B cell (primary cell): ENCODE data around the gene PRDX2. TPM values are rescaled to one million over a fixed set of nuclear protein-coding genes. Genes with fewer than 3 reads are reported as not detected.
A peak's percentile ranks its signal among the peaks of the same experiment; 100 is the strongest.

Source experiments
- ATAC-seq: fragments of 200-7000 bp; cut with Tn5 transposase; one replicate; pipeline ENCODE4 v1.10.0; 2021; ENCODE audit warnings: low read depth, mild to moderate bottlenecking, moderate number of reproducible peaks, moderate library complexity
- CTCF ChIA-PET: fragments of 350-600 bp; sonication (Branson Sonifier 250); formaldehyde crosslinking; loops from one replicate; lab custom pipeline; 2021; ENCODE audit warnings: antibody characterized with exemption, inconsistent platforms; lab: Charles Lee
- POLR2A ChIA-PET: fragments of 350-600 bp; sonication (Branson Sonifier 250); formaldehyde crosslinking; loops from one replicate; lab custom pipeline; 2021; ENCODE audit warnings: antibody characterized with exemption; lab: Charles Lee
- DNase-seq: peaks from one replicate; pipeline ENCODE4 v3.0.0; 2013
- H2AFZ ChIP-seq: 2 replicates; pipeline ENCODE4 v1.6.1; 2012; ENCODE audit warnings: mild to moderate bottlenecking, low read depth, low read length; ENCODE audit not compliant: insufficient read depth, poor library complexity, severe bottlenecking
- H3K27ac ChIP-seq, 2 donors: 1 replicate in 1 of 2; 2 replicates in 1 of 2; pipeline ENCODE4 v1.5.1; 2012 to 2013; ENCODE audit warnings: low read length in 2 of 2, mild to moderate bottlenecking in 2 of 2, moderate library complexity in 1 of 2
- H3K27me3 ChIP-seq, 4 experiments: fragments of 200-600 bp in 1 of 4; sonication (generic) in 1 of 4; replicated peaks in 1 of 4; 1 replicate in 2 of 4; 2 replicates in 2 of 4; pipeline versions ENCODE4 v1.6.1 to v1.7.0; 2013 to 2016; ENCODE audit warnings: low read length in 3 of 4, mild to moderate bottlenecking in 2 of 4, mixed read lengths in 1 of 4, moderate library complexity in 1 of 4; ENCODE audit not compliant: insufficient read depth in 4 of 4, control insufficient read depth in 3 of 4; ENCODE audit errors: control extremely low read depth in 1 of 4
- H3K36me3 ChIP-seq, 2 experiments: replicated peaks in 1 of 2; 1 replicate in 1 of 2; 2 replicates in 1 of 2; pipeline versions ENCODE4 v1.6.1 to v1.7.1; 2013; ENCODE audit warnings: low read length in 1 of 2; ENCODE audit not compliant: insufficient read depth in 2 of 2, control insufficient read depth in 1 of 2; ENCODE audit errors: control extremely low read depth in 1 of 2, extremely low read depth in 1 of 2
- H3K4me1 ChIP-seq, 2 donors: fragments of 200-600 bp in 1 of 2; sonication (generic) in 1 of 2; 1 replicate in 1 of 2; 2 replicates in 1 of 2; pipeline versions ENCODE4 v1.5.1 to v1.6.1; 2013 to 2017; ENCODE audit warnings: low read length in 2 of 2; ENCODE audit not compliant: control insufficient read depth in 2 of 2, insufficient read depth in 2 of 2
- H3K4me2 ChIP-seq: replicated peaks from 2 replicates; pipeline ENCODE3; 2012; ENCODE audit warnings: mild to moderate bottlenecking, low read depth, low read length; ENCODE audit not compliant: poor library complexity, severe bottlenecking
- H3K4me3 ChIP-seq, 5 experiments: fragments of 200-600 bp in 1 of 5; sonication (generic) in 1 of 5; 1 replicate in 3 of 5; 2 replicates in 2 of 5; pipeline versions ENCODE4 v1.5.1 to v1.7.0; 2011 to 2016; ENCODE audit warnings: low read length in 4 of 5, mild to moderate bottlenecking in 4 of 5, low read depth in 2 of 5, control low read depth in 1 of 5, moderate library complexity in 1 of 5; ENCODE audit not compliant: insufficient read depth in 1 of 5; ENCODE audit errors: control extremely low read depth in 1 of 5, extremely low read depth in 1 of 5
- H3K79me2 ChIP-seq: fragments of 200-600 bp; sonication (generic); one replicate; pipeline ENCODE4 v1.6.0; 2016; ENCODE audit warnings: low read length; ENCODE audit not compliant: control insufficient read depth, insufficient read depth
- H3K9ac ChIP-seq: fragments of 200-600 bp; sonication (generic); 2 replicates; pipeline ENCODE4 v1.6.1; 2017; ENCODE audit warnings: mild to moderate bottlenecking, low read length, moderate library complexity
- H3K9me3 ChIP-seq, 3 donors: one replicate each; pipeline versions ENCODE4 v1.6.1 to v1.7.1; 2013; ENCODE audit warnings: low read length in 2 of 3; ENCODE audit not compliant: control insufficient read depth in 2 of 3, insufficient read depth in 1 of 3; ENCODE audit errors: control extremely low read depth in 1 of 3
- H4K20me1 ChIP-seq: 2 replicates; pipeline ENCODE4 v1.6.0; 2012; ENCODE audit warnings: mild to moderate bottlenecking, low read length; ENCODE audit not compliant: insufficient read depth, control insufficient read depth, poor library complexity, severe bottlenecking
- H3K27ac Mint-ChIP-seq: one replicate; pipeline ENCODE4 v1.8.0; 2021; ENCODE audit warnings: mixed read lengths
- H3K27me3 Mint-ChIP-seq: one replicate; pipeline ENCODE4 v1.8.0; 2021; ENCODE audit warnings: mixed read lengths
- H3K4me1 Mint-ChIP-seq: one replicate; pipeline ENCODE4 v1.8.0; 2021; ENCODE audit warnings: mixed read lengths
- H3K4me3 Mint-ChIP-seq: one replicate; pipeline ENCODE4 v1.8.0; 2021; ENCODE audit warnings: mixed read lengths
- H3K9me3 Mint-ChIP-seq: one replicate; pipeline ENCODE4 v1.8.0; 2022; ENCODE audit warnings: mixed read lengths; ENCODE audit not compliant: insufficient read depth
- EZH2 ChIP-seq: IDR thresholded peaks from 2 replicates; pipeline ENCODE4 v1.6.1; 2012; ENCODE audit warnings: borderline replicate concordance, low read depth, mild to moderate bottlenecking, moderate library complexity, low read length; ENCODE audit not compliant: insufficient read depth, poor library complexity, severe bottlenecking
- WGBS: methylation state at CpG from one replicate; pipeline ENCODE4 v1.1.5; 2013; ENCODE audit warnings: missing lambda C conversion rate; ENCODE audit not compliant: insufficient coverage; 5-methylcytosine and 5-hydroxymethylcytosine counted together
- intact Hi-C: fragments of 100-400 bp; cut with micrococcal nuclease; formaldehyde crosslinking; loops from one replicate; pipeline ENCODE4 v1.10.0; 2022
- polyA plus RNA-seq: library from polyadenylated mRNA; depleted of rRNA; stranded (reverse); fragments of >200 nt; gene quantifications from 2 replicates; pipeline ENCODE4 v1.2.3, GENCODE V29; 2012
- total RNA-seq, 2 donors: library from RNA; stranded (reverse); fragments of 120-200 nt in 1 of 2; gene quantifications; 1 replicate in 1 of 2; 2 replicates in 1 of 2; pipeline versions ENCODE4 v1.2.3 to v1.2.4, GENCODE V29; 2013 to 2022
- TF ChIP-seq, protein P1 (sequence below): fragments of 200-600 bp; IDR thresholded peaks from one replicate; pipeline ENCODE4 v1.8.0; 2022; ENCODE audit warnings: antibody characterized with exemption, mild to moderate bottlenecking

The PRDX2 gene
- total and polyA plus RNA-seq, 2 donors (not counting 1 experiment from before 2014, with no cell fraction given), result 45.5 to 66.1 TPM

DNA sequence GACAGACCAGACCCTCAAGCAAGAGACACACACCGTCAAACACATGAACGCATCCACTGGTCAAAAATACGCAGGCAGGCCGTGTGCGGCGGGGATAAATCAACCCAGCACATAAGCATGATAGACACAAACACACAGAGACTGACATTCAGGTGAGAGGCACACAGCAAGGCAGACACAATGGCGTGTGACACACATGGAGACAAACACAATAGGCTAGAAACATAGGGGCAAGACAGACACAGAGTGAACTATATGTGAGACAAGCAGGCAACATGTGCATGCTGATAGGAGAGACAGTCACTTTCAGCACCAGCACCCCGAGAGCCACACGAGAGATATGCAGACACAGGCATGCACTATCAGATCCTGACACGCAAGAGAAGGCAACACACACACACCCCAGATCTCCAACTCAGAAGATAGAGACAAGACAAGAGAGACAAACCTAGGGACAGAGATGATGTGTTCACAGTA, 17.2 kb downstream of the PRDX2 start:
- TF ChIP-seq, protein P1, sequence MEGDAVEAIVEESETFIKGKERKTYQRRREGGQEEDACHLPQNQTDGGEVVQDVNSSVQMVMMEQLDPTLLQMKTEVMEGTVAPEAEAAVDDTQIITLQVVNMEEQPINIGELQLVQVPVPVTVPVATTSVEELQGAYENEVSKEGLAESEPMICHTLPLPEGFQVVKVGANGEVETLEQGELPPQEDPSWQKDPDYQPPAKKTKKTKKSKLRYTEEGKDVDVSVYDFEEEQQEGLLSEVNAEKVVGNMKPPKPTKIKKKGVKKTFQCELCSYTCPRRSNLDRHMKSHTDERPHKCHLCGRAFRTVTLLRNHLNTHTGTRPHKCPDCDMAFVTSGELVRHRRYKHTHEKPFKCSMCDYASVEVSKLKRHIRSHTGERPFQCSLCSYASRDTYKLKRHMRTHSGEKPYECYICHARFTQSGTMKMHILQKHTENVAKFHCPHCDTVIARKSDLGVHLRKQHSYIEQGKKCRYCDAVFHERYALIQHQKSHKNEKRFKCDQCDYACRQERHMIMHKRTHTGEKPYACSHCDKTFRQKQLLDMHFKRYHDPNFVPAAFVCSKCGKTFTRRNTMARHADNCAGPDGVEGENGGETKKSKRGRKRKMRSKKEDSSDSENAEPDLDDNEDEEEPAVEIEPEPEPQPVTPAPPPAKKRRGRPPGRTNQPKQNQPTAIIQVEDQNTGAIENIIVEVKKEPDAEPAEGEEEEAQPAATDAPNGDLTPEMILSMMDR, result no peak
- TF ChIP-seq EZH2, result no peak
- Histone ChIP-seq H3K79me2 (no peaks in the 10 kb centered on the region), H3K9ac (no peak overlapping the region), H3K4me1 (peaks cover 75 to 81% of the 10 kb centered on the region in 2 donors), H3K27ac (peak overlapping the region; percentile 92 to 97), H2AFZ (no peak overlapping the region), H3K9me3 (no peaks in the 10 kb centered on the region), H3K27me3 (no peaks in the 10 kb centered on the region), H3K36me3 (no peaks in the 10 kb centered on the region), H4K20me1 (no peaks in the 10 kb centered on the region), H3K4me3 (no peak overlapping the region), H3K4me2 (peak overlapping the region; percentile 96)
- peaks cover 47% of the 10 kb centered on the region for H3K4me1 Mint-ChIP-seq
- no peak overlapping the region for H3K27ac Mint-ChIP-seq
- no peak for DNase-seq
- ChIA-PET CTCF (interaction anchor here (1.0 to 27.9 kb wide), 2 partner anchors 15 to 24 kb away, joined by 3 to 1147 read pairs; partner anchors contain the start of genes JUNB, PRDX2, RNASEH2A and THSD8), POLR2A (interaction anchor here (4.9 kb wide), 1 partner anchor 9 kb away, joined by 118 read pairs; the partner anchor contains the start of gene JUNB)
- intact Hi-C loops, result no loop called here
- no peak overlapping the region for H3K4me3 Mint-ChIP-seq
- no peaks in the 10 kb centered on the region for H3K27me3 Mint-ChIP-seq
- WGBS, result 82% methylated on average over 9 of the region's 10 CpGs
- no peaks in the 10 kb centered on the region for H3K9me3 Mint-ChIP-seq
- ATAC-seq, result no peak

DNA sequence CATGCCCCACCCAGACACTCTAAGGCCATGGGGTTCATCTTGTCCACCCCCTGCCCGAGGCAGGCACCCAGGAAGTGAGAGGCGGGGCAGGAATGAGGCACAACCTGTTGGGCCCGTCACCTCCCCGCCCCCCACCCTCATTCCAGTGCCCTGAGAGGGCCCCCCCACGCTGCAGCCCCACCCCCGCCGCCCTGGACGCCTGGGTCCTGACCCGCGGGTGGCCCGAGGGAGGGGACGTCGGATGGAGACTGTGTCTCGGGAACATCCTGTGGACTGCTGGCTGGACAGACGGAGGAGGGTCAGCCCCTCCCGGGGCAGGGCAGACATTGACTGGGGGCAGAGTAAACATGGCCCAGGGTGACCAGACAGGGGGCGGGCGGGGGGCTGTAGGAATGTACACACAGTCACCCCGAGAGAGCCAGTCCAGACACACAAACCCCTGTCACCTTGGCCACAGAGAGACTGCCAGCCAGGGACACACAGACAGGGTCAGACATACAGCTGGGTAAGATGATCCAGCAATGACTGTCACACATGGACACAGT, 17.7 kb downstream of the PRDX2 start:
- ATAC-seq, result no peak
- Histone ChIP-seq H3K36me3 (no peaks in the 10 kb centered on the region), H3K27me3 (no peaks in the 10 kb centered on the region), H3K4me2 (peak overlapping the region; percentile 96), H3K4me1 (peaks cover 74 to 81% of the 10 kb centered on the region in 2 donors), H3K9ac (no peak overlapping the region), H2AFZ (no peak overlapping the region), H4K20me1 (no peaks in the 10 kb centered on the region), H3K4me3 (no peak overlapping the region), H3K27ac (peak overlapping the region; percentile 92 to 97), H3K9me3 (no peaks in the 10 kb centered on the region), H3K79me2 (no peaks in the 10 kb centered on the region)
- WGBS, result 60% methylated on average over 16 of the region's 19 CpGs
- Mint-ChIP-seq H3K27me3 (no peaks in the 10 kb centered on the region), H3K9me3 (no peaks in the 10 kb centered on the region), H3K4me3 (peak overlapping the region; percentile 89), H3K27ac (no peak overlapping the region), H3K4me1 (peaks cover 47% of the 10 kb centered on the region)
- TF ChIP-seq, protein P1, result no peak
- no peak for TF ChIP-seq EZH2
- intact Hi-C loops, result no loop called here
- ChIA-PET POLR2A (interaction anchor here (4.9 kb wide), 1 partner anchor 10 kb away, joined by 118 read pairs; the partner anchor contains the start of gene JUNB), CTCF (interaction anchor here (1.0 to 27.9 kb wide), 2 partner anchors 15 to 24 kb away, joined by 3 to 1147 read pairs; partner anchors contain the start of genes JUNB, PRDX2, RNASEH2A and THSD8)
- DNase-seq, result no peak
